SU-DHL-6 (cell line): ENCODE data around the gene RAB4B.

Experiments
- EZH2phosphoT487 ChIP-seq: fragments of 200-600 bp; sonication (generic), shearing (Covaris generic); conservative IDR thresholded peaks from 2 replicates; pipeline ENCODE4 v1.6.1; 2018; ENCODE audit warnings: mild to moderate bottlenecking, antibody characterized with exemption, low read length, moderate library complexity, mixed read lengths
- TF ChIP-seq, protein P1 (sequence below): fragments of 200-600 bp; sonication (generic); IDR thresholded peaks from one replicate; pipeline ENCODE4 v1.5.1; 2017; ENCODE audit warnings: antibody characterized with exemption, mild to moderate bottlenecking, low read length, moderate library complexity; ENCODE audit not compliant: insufficient read depth, poor library complexity, severe bottlenecking

DNA sequence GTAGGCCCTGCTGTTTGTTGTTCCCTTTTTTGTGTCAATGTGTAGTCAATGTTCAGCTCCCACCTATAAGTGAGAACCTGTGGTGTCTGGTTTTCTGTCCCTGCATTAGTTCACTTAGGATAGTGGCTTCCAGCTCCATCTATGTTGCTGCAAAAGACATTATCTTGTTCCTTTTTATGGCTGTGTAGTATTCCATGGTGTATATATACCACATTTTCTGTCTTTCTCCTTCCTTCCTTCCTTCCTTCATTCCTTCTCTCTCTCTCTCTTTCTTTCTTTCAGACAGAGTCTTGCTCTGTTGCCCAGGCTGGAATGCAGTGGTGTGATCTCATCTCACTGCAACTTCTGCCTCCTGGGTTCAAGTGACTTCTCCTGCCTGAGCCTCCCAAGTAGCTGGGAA lies 51.2 kb downstream of the RAB4B start:
- TF ChIP-seq, protein P1, sequence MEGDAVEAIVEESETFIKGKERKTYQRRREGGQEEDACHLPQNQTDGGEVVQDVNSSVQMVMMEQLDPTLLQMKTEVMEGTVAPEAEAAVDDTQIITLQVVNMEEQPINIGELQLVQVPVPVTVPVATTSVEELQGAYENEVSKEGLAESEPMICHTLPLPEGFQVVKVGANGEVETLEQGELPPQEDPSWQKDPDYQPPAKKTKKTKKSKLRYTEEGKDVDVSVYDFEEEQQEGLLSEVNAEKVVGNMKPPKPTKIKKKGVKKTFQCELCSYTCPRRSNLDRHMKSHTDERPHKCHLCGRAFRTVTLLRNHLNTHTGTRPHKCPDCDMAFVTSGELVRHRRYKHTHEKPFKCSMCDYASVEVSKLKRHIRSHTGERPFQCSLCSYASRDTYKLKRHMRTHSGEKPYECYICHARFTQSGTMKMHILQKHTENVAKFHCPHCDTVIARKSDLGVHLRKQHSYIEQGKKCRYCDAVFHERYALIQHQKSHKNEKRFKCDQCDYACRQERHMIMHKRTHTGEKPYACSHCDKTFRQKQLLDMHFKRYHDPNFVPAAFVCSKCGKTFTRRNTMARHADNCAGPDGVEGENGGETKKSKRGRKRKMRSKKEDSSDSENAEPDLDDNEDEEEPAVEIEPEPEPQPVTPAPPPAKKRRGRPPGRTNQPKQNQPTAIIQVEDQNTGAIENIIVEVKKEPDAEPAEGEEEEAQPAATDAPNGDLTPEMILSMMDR = no peak
- no peak for TF ChIP-seq EZH2phosphoT487
